ENCODE data around the gene EVC2.
A peak's percentile ranks its signal among the peaks of the same experiment; 100 is the strongest.

EVC2 gene

DNA sequence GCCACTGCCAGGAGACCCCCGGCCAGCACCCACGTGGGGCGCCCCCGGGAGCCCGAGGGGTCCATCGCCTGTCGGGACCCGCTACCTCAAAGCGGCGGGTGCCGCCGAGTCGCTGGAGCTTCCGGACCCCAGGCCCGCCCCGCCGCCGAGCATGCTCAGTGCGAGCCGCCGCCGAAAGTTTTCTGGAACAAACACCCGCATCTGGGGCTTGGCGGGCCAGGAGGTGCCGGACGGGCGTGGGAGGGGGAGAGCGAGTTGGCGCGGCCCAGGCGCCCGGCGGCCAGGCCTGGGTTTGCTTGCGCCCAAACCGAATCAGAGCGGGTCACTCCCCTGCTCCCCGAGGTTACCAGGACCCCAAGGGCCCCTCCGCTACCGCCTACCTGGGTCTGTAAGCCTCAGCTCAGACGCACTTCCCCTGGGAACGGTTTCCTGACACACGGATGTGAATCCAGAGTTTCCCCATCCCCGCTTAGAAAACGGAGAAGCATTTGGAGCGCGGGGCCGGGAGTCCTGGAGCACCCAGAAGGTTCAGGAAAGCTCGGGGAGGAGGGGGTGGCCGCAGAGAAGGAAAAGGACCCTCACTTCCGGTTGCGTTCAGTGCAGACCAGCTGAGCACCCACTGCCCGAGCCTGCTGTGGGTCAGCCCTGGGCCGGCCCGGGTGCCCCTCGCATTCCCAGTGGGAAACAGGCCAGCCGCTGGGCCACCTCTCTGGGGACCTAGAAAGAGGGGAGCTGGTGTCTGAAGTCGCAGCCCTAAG lies at the start of gene EVC2:
Gene EVC2 (minus strand): TSS at position 111 of the 758 bp plus-strand sequence. CDS start 46 bp downstream, at position 65.
- DNase-seq = no peak

DNA sequence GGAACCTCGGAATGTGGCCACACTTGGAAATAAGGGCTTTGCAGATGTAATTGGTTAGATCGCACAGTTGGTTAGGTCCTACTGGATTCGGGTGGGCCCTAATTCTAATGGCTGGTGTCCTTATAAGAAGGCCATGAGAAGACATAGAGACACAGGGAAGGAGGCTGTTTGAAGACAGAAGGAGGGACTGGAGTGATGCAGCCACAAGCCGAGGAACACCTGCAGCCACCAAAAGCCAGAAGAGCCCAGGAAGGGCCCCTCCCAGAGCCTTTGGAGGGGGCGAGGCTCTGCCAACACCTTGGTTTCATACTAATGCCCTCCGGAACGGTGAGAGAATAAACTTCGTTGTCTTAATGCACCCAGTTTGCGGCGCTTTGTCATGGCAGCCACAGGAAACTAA lies 49.6 kb upstream of the EVC2 start:
- DNase-seq = no peak

GRCh38 chr4:5757536-5757935 lies 49.2 kb upstream of the EVC2 start:
- DNase-seq = no peak

GRCh38 chr4:5757091-5757490 lies 48.7 kb upstream of the EVC2 start:
- DNase-seq = no peak

DNA sequence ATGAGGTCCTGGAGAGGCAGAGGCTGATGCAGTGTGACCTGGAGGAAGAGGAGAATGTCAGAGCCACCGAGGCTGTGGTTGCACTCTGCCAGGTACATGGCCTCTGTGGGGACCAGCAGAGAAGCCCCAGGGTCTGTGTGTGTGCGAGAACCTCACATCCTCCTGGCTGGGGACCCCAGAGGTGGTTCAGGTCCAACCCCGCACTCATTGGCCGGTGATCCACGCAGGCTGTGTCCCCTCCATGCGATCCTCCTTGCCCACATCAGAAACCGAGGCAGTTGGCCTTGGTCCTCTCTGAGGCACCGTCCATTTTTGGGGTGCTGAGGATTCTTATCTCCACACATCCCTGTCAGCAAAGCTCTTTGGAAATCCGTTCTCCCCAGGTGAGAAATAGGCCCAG lies 47.9 kb upstream of the EVC2 start:
- no peak for DNase-seq

DNA sequence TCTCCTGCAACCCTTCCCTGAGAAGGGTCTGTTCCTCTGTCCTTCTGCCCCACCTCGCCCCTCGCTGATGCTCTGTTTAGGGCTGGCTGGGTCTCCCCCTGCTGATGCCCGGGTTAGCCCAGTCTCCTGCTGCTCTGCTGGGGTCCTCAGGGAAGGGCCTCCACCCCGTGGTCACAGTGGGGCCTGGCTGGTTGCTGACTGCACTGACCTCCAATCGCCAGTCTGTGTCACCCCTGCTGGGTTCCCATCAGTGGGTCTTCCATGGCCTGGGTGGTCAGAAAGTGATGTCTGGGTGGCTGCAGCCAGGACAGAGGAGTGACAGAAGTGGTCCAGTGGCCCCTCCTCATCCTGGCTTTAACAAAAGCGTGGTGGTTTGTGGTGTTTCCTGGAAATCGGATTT lies 47.3 kb upstream of the EVC2 start:
- no peak for DNase-seq

DNA sequence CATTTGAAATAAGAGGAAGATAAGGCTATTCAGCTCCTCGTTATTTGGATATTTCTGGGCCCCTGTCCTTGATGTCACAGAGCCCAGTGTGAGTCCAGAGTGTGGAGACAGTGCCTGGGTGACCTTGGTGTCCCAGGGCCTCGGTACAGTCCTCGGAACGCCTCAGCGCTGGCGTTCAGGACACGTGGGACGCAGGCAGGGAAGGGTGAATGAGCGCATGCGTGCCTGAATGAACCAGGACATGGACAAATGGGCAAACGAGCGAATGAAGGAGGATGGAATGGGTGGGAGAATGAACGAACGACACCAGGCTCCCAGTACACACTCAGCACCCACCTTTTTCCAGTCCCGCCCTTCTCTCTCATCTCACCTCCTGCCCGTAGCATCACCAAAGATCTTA lies 46.8 kb upstream of the EVC2 start:
- no peak for DNase-seq

- DNase-seq = no peak
These were observed 46.1 kb upstream of the EVC2 start for GRCh38 chr4:5754529-5754881.

DNA sequence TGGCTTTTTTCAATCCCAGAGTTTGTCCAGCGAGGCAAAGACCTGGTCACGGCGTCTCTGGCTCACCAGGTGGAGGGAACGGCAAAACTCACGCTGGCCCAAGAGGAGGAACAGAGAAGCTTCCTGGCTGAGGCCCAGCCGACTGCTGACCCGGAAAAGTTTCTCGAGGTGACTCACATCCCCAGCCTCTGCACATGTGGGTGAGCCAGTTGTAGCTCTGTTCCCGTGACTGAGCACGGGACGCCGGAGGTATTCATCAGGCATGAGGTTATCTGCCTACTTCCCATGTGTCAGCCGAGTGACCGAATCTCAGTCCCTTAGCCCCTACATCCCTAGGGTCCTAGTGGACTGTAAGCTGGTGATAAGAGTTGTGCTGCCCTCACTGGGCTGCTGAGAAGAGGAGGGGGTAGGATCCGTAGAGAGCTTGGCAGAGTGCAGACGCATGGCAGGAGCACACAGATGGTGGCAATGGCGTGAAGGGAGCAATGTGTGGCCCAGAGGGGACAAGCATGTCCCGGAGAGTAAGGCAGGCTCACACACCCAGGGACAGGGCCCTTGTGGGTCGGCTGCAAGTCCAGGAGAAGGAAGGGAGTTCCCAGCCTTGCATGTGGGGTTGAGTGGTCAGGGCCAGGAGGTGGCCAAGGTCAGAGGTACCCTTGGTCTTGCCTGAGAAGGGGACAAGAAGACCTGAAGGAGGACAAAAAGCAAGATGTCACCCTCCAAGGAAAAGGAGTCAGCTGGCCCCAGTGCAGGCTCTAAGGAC lies 45.6 kb upstream of the EVC2 start:
- DNase-seq = peak; percentile 84

DNA sequence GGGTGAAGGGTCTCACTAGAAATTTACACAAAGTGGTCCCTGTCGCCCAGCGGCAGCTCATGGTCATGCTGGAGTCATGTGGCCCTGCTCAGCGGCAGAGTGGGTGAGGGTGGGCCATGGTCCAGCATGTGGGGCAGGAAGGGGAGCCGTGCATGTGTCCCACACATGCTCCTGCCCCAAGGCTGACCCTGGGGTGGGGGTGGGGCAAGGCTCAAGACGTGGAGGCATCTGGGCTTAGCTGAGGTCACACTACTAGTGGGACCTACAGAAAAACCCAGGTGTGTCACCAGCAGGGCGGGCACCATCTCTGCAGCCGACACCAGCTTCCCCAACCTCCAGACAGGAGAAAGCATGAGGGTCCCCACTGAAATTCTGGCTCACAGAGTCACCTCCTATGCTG lies 45.0 kb upstream of the EVC2 start:
- no peak for DNase-seq

GRCh38 chr4:5752376-5753184 lies 44.2 kb upstream of the EVC2 start:
- no peak for DNase-seq

- DNase-seq = no peak
These were observed 43.5 kb upstream of the EVC2 start for GRCh38 chr4:5751666-5752375.

- DNase-seq = no peak
These were observed 42.7 kb upstream of the EVC2 start for GRCh38 chr4:5750946-5751665.

- DNase-seq = no peak
These were observed 41.9 kb upstream of the EVC2 start for GRCh38 chr4:5750052-5750945.

DNA sequence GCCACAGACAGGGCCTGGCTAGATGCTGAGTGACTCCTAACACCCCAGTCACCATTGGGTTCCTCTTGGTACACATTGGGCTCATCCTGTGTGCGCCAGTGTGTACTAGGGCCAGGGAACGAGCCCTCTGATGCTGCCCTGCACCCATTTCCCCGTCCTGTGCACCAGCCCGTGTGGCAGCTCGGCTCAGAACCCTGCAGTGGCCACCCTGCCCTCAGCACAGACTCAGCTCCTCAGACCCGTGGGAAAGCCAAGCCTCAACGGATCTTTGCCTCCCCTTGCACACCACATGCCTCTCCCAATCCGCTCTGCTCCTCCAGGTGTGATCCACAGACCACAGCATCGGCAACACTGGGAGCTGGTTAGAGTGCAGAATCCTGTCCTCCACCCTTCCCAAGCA lies 41.2 kb upstream of the EVC2 start:
- DNase-seq = no peak

DNA sequence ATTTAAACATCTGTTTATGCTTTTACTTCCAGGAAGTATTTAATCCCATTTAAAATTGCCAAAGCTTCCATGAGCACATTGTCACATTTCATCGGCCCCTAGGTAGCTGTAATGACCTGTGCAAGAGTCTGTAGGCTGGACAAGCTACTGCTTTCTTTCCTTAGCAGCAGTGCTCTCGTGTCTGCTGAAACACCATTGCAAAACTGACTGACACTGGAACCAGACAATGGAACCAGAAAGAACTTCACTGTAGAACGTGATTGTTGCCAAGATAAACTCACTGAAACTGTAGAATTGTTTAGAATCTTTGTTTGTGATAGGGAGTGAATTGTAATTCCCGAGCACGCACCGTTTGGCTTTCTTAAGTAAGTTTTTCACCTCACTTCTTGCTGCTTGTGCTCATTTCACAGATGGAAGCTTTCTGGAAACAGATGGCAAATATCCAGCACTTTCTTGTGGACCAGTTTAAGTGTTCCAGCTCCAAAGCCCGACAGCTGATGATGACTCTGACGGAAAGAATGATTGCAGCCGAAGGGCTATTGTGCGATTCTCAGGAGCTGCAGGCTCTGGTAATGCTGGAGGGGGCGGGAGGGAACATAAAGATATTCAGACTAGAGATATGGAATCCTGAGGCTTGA lies 39.5 kb upstream of the EVC2 start:
- no peak for DNase-seq

- no peak for DNase-seq
These were observed 38.7 kb upstream of the EVC2 start for GRCh38 chr4:5746829-5747737.

GRCh38 chr4:5746250-5746649 lies 37.9 kb upstream of the EVC2 start:
- DNase-seq = no peak

DNA sequence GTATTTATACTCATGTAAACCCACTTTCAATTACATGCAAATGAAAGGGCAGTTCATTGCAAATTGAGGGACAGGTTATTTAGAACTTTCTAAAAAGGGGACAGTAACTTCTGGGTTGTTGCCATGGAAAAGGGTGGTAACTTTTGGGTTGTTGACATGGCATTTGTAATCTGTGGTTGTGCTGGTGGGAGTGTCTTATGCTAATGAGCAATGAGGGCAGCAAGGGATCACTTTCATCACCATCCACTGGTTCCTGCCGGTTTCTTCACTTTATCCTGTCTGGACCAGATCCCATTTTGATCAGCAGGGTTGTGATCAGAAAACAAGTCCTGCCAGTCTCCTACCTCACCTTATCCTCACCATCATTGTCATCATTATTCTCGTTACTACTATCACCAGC lies 34.6 kb upstream of the EVC2 start:
- DNase-seq = no peak

- DNase-seq = no peak
These were observed 34.0 kb upstream of the EVC2 start for GRCh38 chr4:5742388-5742787.

Measured in 8988T (cell line).